Endothelial cell of umbilical vein (primary cell): ENCODE measurements around the gene ETNK1. TPM values are rescaled to one million over a fixed set of nuclear protein-coding genes. Genes with fewer than 3 reads are reported as not detected.

Source experiments
- BruUV-seq: library from RNA; stranded (reverse); fragments of 400-500 nt; replicated peaks from 2 replicates; lab custom pipeline; 2021; lab: Mats Ljungman, UMichigan
- CTCF ChIA-PET: fragments of 300-600, 350-600 bp; sonication (Branson Sonifier 250); formaldehyde crosslinking; loops from one replicate; lab custom pipeline; 2021; ENCODE audit warnings: antibody characterized with exemption, inconsistent platforms; lab: Charles Lee
- POLR2A ChIA-PET: fragments of 300-600, 350-600 bp; sonication (Branson Sonifier 250); formaldehyde crosslinking; loops from one replicate; lab custom pipeline; 2021; ENCODE audit warnings: antibody characterized with exemption, inconsistent platforms; lab: Charles Lee
- DNase-seq: peaks from one replicate; pipeline ENCODE4 v3.0.0-alpha.2; 2011; ENCODE audit warnings: low read depth, low spot score
- FAIRE-seq: peaks from 2 replicates; lab custom pipeline; 2011; peaks lifted over from hg19 to GRCh38; lab: Jason Lieb, UNC
- H2AFZ ChIP-seq: 2 replicates; pipeline ENCODE4 v1.6.0; 2012; ENCODE audit warnings: low read depth, low read length, control low read depth, inconsistent platforms
- H3K27ac ChIP-seq: 2 replicates; pipeline ENCODE4 v1.5.1; 2011; ENCODE audit warnings: low read depth, mild to moderate bottlenecking, control low read depth, low read length, moderate library complexity; ENCODE audit not compliant: insufficient read depth
- H3K27me3 ChIP-seq, 2 experiments: 2 replicates each; pipeline versions ENCODE4 v1.6.0 to v1.6.1; 2011; ENCODE audit warnings: low read length in 2 of 2, mixed read lengths in 1 of 2; ENCODE audit not compliant: control insufficient read depth in 2 of 2, insufficient read depth in 2 of 2
- H3K36me3 ChIP-seq, 2 experiments: 2 replicates in 1 of 2; 3 replicates in 1 of 2; pipeline ENCODE4 v1.5.1; 2011; ENCODE audit warnings: low read length in 2 of 2, mild to moderate bottlenecking in 1 of 2, moderate library complexity in 1 of 2; ENCODE audit not compliant: control insufficient read depth in 2 of 2, insufficient read depth in 2 of 2; ENCODE audit errors: extremely low read depth in 1 of 2
- H3K4me1 ChIP-seq: 3 replicates; pipeline ENCODE4 v1.5.1; 2011; ENCODE audit warnings: mild to moderate bottlenecking, low read length; ENCODE audit not compliant: control insufficient read depth, insufficient read depth; ENCODE audit errors: extremely low read depth
- H3K4me2 ChIP-seq: 2 replicates; pipeline ENCODE4 v1.6.1; 2011; ENCODE audit warnings: low read length, control low read depth, mixed read lengths; ENCODE audit not compliant: insufficient read depth
- H3K4me3 ChIP-seq, 3 experiments: fragments of 200-600 bp in 1 of 3; sonication (generic), shearing (Covaris generic) in 1 of 3; replicated peaks in 1 of 3; 2 replicates each; pipeline ENCODE4 v1.5.1; 2011 to 2016; ENCODE audit warnings: control low read depth in 3 of 3, low read length in 3 of 3, mild to moderate bottlenecking in 2 of 3, inconsistent platforms in 1 of 3, low read depth in 1 of 3, moderate library complexity in 1 of 3; ENCODE audit not compliant: insufficient read depth in 1 of 3
- H3K79me2 ChIP-seq: 2 replicates; pipeline ENCODE4 v1.6.0; 2012; ENCODE audit warnings: low read length, inconsistent platforms; ENCODE audit not compliant: control insufficient read depth, insufficient read depth
- H3K9ac ChIP-seq: replicated peaks from 2 replicates; pipeline ENCODE3; 2011; ENCODE audit warnings: low read length, control low read depth; ENCODE audit not compliant: insufficient read depth; ENCODE audit errors: extremely low read depth
- H3K9me1 ChIP-seq: replicated peaks from 3 replicates; pipeline ENCODE4 v1.6.0; 2011; ENCODE audit warnings: mild to moderate bottlenecking, low read length; ENCODE audit not compliant: control insufficient read depth, insufficient read depth; ENCODE audit errors: extremely low read depth
- H3K9me3 ChIP-seq: replicated peaks from 2 replicates; pipeline ENCODE4 v1.5.1; 2012; ENCODE audit warnings: low read length, inconsistent platforms; ENCODE audit not compliant: control insufficient read depth, insufficient read depth
- H4K20me1 ChIP-seq: replicated peaks from 2 replicates; pipeline ENCODE3; 2011; ENCODE audit warnings: mild to moderate bottlenecking, low read length; ENCODE audit not compliant: control insufficient read depth, insufficient read depth; ENCODE audit errors: extremely low read depth
- FOS ChIP-seq: IDR thresholded peaks from 2 replicates; pipeline ENCODE4 v1.6.1; 2011; ENCODE audit warnings: mild to moderate bottlenecking, low read length, moderate library complexity, borderline replicate concordance; ENCODE audit not compliant: insufficient read depth
- POLR2A ChIP-seq: IDR thresholded peaks from 2 replicates; pipeline ENCODE4 v1.6.1; 2012; ENCODE audit warnings: low read depth, mild to moderate bottlenecking, control low read depth, low read length
- dilution Hi-C: fragments of 300-500 bp; cut with MboI; formaldehyde crosslinking; loops from one replicate; pipeline ENCODE4 v1.15.0; 2019; ENCODE audit warnings: low sequenced_read_pairs; ENCODE audit not compliant: extremely low pct_ligation_motif_present
- intact Hi-C: fragments of 100-400 bp; cut with micrococcal nuclease; formaldehyde crosslinking; loops from one replicate; pipeline ENCODE4 v1.10.0; 2022
- polyA plus RNA-seq, 4 experiments: library from polyadenylated mRNA; depleted of rRNA in 3 of 4; stranded (reverse) in 3 of 4; unstranded in 1 of 4; fragments of >200 nt; gene quantifications; 2 replicates each; pipeline versions ENCODE4 v1.2.1 to v1.2.3, GENCODE V29; 2011 to 2012; ENCODE audit warnings: missing spikeins in 1 of 4
- total RNA-seq: library from RNA; stranded (reverse); gene quantifications from 2 replicates; pipeline ENCODE4 v1.2.3, GENCODE V29; 2021
- TF ChIP-seq, protein P1 (sequence below), 2 donors: IDR thresholded peaks; 1 replicate in 1 of 2; 2 replicates in 1 of 2; pipeline ENCODE4 v1.5.1; 2011; ENCODE audit warnings: low read length in 2 of 2, mild to moderate bottlenecking in 2 of 2, moderate library complexity in 2 of 2, control low read depth in 1 of 2, inconsistent platforms in 1 of 2, low read depth in 1 of 2; ENCODE audit not compliant: insufficient read depth in 1 of 2; ENCODE audit errors: extremely low read depth in 1 of 2

Gene ETNK1
- total and polyA plus RNA-seq, 2 donors (not counting 3 experiments of a cell fraction or from before 2014, with no cell fraction given): 11.4 to 68.4 TPM

- H3K79me2 ChIP-seq: no peaks in the 10 kb centered on the region
- H4K20me1 ChIP-seq: no peaks in the 10 kb centered on the region
- intact Hi-C loops: no loop called here
- H3K36me3 ChIP-seq: no peaks in the 10 kb centered on the region
- no peak overlapping the region for H2AFZ ChIP-seq
- dilution Hi-C loops: no loop called here
- H3K4me3 ChIP-seq: no peak overlapping the region
- FAIRE-seq: no peak
- H3K9me1 ChIP-seq: no peaks in the 10 kb centered on the region
- no peak overlapping the region for H3K4me2 ChIP-seq
- no peak overlapping the region for H3K27ac ChIP-seq
- H3K4me1 ChIP-seq: no peaks in the 10 kb centered on the region
- ChIA-PET POLR2A (no interaction called here), CTCF (interaction anchor here (1.3 kb wide), 1 partner anchor 18 kb away, joined by 5 read pairs; no protein-coding TSS in a partner anchor)
- H3K9me3 ChIP-seq: no peaks in the 10 kb centered on the region
- TF ChIP-seq FOS: no peak
- DNase-seq: no peak
- H3K9ac ChIP-seq: no peak overlapping the region
- BruUV-seq: no TSS peak
- H3K27me3 ChIP-seq: peaks cover 0 to 4% of the 10 kb centered on the region in 2 experiments
These were observed 77.7 kb downstream of the ETNK1 start for GRCh38 chr12:22702690-22703089.

- peak overlapping the region; percentile 15 for H3K4me2 ChIP-seq
- ChIA-PET POLR2A (no interaction called here), CTCF (interaction anchor here (1.0 kb wide), 1 partner anchor 25 kb away, joined by 3 read pairs; no protein-coding TSS in a partner anchor)
- intact Hi-C loops (loop anchor here (5.0 kb wide), 1 partner anchor 348 kb away; no protein-coding TSS in a partner anchor), dilution Hi-C loops (no loop called here)
- H3K27ac ChIP-seq: no peak overlapping the region
- H3K9me3 ChIP-seq: no peaks in the 10 kb centered on the region
- H3K9me1 ChIP-seq: no peaks in the 10 kb centered on the region
- H3K4me3 ChIP-seq: no peak overlapping the region
- no peaks in the 10 kb centered on the region for H4K20me1 ChIP-seq
- H3K79me2 ChIP-seq: no peaks in the 10 kb centered on the region
- peaks cover 0 to 4% of the 10 kb centered on the region in 2 experiments for H3K27me3 ChIP-seq
- no peak overlapping the region for H2AFZ ChIP-seq
- no peaks in the 10 kb centered on the region for H3K4me1 ChIP-seq
- TF ChIP-seq POLR2A: no peak
- TF ChIP-seq, protein P1, sequence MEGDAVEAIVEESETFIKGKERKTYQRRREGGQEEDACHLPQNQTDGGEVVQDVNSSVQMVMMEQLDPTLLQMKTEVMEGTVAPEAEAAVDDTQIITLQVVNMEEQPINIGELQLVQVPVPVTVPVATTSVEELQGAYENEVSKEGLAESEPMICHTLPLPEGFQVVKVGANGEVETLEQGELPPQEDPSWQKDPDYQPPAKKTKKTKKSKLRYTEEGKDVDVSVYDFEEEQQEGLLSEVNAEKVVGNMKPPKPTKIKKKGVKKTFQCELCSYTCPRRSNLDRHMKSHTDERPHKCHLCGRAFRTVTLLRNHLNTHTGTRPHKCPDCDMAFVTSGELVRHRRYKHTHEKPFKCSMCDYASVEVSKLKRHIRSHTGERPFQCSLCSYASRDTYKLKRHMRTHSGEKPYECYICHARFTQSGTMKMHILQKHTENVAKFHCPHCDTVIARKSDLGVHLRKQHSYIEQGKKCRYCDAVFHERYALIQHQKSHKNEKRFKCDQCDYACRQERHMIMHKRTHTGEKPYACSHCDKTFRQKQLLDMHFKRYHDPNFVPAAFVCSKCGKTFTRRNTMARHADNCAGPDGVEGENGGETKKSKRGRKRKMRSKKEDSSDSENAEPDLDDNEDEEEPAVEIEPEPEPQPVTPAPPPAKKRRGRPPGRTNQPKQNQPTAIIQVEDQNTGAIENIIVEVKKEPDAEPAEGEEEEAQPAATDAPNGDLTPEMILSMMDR (IDR thresholded peaks at IDR 0.05; ENCODE audit: extremely low read depth in 1 of 2, insufficient read depth in 1 of 2, low read depth in 1 of 2, low read length in 2 of 2): peak; percentile 9 to 20
- FAIRE-seq (peak; percentile 40), DNase-seq (peak; percentile 12)
- BruUV-seq: no TSS peak
- H3K36me3 ChIP-seq: no peaks in the 10 kb centered on the region
- no peak overlapping the region for H3K9ac ChIP-seq
These were observed 84.3 kb downstream of the ETNK1 start for GRCh38 chr12:22709292-22709691.
